Measurements from ENCODE around the gene SLC6A13. TPM values are rescaled to one million over a fixed set of nuclear protein-coding genes. Genes with fewer than 3 reads are reported as not detected.
"Not testable (repeated sequence)": the region's sequence is repeated elsewhere in the genome, so short reads cannot be mapped to it uniquely, and the experiment has no call there.

Gene SLC6A13
- total RNA-seq, 1 experiment from 2014 or later: 0.72 TPM

DNA sequence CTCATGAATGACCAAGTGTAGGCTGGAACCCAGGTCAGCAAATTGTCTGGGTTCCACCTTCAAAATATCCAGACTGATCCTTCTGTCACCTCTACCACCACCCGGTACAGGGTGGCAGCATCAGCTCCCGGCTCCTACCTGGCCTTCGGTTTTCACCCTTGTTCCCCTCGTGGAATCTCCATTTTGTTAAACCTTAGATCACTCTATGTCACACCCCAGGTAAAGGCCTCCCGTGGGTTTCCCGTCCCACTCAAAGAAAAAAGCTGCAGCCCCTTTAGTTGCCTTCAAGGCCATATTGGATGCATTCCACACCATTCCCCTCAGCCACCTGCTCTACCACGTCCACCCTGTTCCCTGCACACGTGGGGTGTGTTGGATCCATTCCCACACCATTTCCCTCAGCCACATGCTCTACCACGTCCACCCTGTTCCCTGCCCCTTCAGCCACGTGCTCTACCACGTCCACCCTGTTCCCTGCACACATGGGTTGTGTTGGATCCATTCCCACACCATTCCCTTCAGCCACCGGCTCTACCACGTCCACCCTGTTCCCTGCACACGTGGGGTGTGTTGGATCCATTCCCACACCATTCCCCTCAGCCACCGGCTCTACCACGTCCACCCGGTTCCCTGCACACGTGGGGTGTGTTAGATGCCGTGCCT, 23.8 kb downstream of the SLC6A13 start:
- TF ChIP-seq, protein P1, sequence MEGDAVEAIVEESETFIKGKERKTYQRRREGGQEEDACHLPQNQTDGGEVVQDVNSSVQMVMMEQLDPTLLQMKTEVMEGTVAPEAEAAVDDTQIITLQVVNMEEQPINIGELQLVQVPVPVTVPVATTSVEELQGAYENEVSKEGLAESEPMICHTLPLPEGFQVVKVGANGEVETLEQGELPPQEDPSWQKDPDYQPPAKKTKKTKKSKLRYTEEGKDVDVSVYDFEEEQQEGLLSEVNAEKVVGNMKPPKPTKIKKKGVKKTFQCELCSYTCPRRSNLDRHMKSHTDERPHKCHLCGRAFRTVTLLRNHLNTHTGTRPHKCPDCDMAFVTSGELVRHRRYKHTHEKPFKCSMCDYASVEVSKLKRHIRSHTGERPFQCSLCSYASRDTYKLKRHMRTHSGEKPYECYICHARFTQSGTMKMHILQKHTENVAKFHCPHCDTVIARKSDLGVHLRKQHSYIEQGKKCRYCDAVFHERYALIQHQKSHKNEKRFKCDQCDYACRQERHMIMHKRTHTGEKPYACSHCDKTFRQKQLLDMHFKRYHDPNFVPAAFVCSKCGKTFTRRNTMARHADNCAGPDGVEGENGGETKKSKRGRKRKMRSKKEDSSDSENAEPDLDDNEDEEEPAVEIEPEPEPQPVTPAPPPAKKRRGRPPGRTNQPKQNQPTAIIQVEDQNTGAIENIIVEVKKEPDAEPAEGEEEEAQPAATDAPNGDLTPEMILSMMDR (IDR thresholded peaks at IDR 0.05; ENCODE audit: unreplicated experiment): no peak
- no peaks in the 10 kb centered on the region for H3K4me1 Mint-ChIP-seq (ENCODE audit: insufficient read depth, unreplicated experiment)
- H3K27me3 Mint-ChIP-seq (ENCODE audit: insufficient read depth, unreplicated experiment): peaks cover 31% of the 10 kb centered on the region
- no TSS peak for BruUV-seq (replicated peaks)
- H3K36me3 Mint-ChIP-seq (ENCODE audit: insufficient read depth, unreplicated experiment): no peaks in the 10 kb centered on the region
- intact Hi-C loops (cut with micrococcal nuclease): no loop called here
- H3K27ac Mint-ChIP-seq (ENCODE audit: low read depth, unreplicated experiment): no peak overlapping the region
- H3K4me3 Mint-ChIP-seq (ENCODE audit: unreplicated experiment): no peak overlapping the region
- DNase-seq (ENCODE audit: unreplicated experiment): no peak
- ChIA-PET POLR2A (no interaction called here), CTCF (no interaction called here)
- peaks cover 26% of the 10 kb centered on the region for H3K9me3 Mint-ChIP-seq (ENCODE audit: unreplicated experiment)

DNA sequence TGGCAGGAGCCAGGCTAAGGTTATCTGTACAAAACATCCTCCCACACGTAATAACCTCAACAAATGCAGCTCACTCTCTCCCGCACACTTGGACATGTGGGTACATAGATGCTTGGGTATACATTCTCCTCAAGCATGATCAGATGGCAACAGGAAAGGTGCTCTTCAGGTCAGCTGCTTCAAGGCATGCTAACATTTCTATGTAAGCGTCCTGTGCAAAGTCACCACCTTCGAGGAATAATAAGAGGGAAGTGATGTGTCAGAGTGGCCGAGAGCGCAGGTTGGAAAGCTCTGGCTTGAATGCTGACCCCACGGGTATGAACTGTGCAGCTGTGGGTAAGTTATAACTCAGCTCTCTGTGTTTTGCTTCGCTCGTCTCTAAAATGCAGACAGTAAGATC, 24.5 kb downstream of the SLC6A13 start:
- TF ChIP-seq, protein P1 (IDR thresholded peaks at IDR 0.05; ENCODE audit: unreplicated experiment): no peak
- H3K36me3 Mint-ChIP-seq (ENCODE audit: insufficient read depth, unreplicated experiment): no peaks in the 10 kb centered on the region
- DNase-seq (ENCODE audit: unreplicated experiment): no peak
- intact Hi-C loops (cut with micrococcal nuclease): no loop called here
- ChIA-PET CTCF (no interaction called here), POLR2A (interaction anchor here (1.1 kb wide), 1 partner anchor 10 kb away, joined by 3 read pairs; no protein-coding TSS in a partner anchor)
- H3K4me3 Mint-ChIP-seq (ENCODE audit: unreplicated experiment): no peak overlapping the region
- no TSS peak for BruUV-seq (replicated peaks)
- peaks cover 26% of the 10 kb centered on the region for H3K27me3 Mint-ChIP-seq (ENCODE audit: insufficient read depth, unreplicated experiment)
- no peak overlapping the region for H3K27ac Mint-ChIP-seq (ENCODE audit: low read depth, unreplicated experiment)
- no peaks in the 10 kb centered on the region for H3K4me1 Mint-ChIP-seq (ENCODE audit: insufficient read depth, unreplicated experiment)
- peaks cover 26% of the 10 kb centered on the region for H3K9me3 Mint-ChIP-seq (ENCODE audit: unreplicated experiment)

DNA sequence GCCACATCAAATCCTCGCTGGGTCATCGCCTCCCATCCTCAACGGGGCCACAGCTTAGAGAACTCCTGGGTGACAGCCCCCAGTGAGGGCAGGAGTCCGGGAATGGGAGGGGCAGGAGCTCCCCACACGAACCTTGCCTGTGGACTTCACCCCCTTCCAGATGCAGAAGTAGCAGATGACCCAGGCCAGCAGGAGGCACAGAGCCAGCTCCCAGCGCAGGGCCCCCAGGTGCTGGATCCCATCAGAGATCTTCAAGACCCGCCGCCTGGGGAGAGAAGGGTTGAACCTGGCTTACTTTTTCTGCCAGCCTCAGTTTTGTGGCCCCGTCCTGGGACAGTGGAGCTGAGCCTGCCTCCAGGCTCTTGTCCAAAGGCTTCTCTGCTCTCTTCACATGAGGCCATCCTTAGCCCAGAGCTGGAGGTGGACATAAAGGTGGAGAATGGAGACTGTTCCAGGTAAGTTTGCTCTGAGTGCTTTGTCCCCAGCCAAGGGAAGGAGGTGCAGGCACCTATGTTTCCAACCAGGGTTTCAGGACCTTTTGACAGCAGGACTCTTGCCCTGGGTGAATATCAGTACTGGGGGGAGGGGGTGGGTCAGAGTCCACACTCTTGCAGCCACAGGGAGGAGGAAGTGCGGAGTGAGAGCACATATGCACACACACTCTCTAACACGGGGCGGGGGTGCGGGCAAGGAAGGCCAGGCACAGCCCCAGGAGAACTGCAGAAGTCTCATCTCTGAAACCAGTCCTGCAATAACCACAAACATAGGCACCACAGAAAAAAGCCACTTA, 25.4 kb downstream of the SLC6A13 start:
- Mint-ChIP-seq H3K4me1 (ENCODE audit: insufficient read depth, unreplicated experiment) (no peaks in the 10 kb centered on the region), H3K4me3 (ENCODE audit: unreplicated experiment) (no peak overlapping the region), H3K27me3 (ENCODE audit: insufficient read depth, unreplicated experiment) (peaks cover 26% of the 10 kb centered on the region), H3K9me3 (ENCODE audit: unreplicated experiment) (peaks cover 26% of the 10 kb centered on the region), H3K36me3 (ENCODE audit: insufficient read depth, unreplicated experiment) (no peaks in the 10 kb centered on the region), H3K27ac (ENCODE audit: low read depth, unreplicated experiment) (no peak overlapping the region)
- intact Hi-C loops (cut with micrococcal nuclease): no loop called here
- ChIA-PET CTCF (no interaction called here), POLR2A (interaction anchor here (1.1 kb wide), 1 partner anchor 11 kb away, joined by 3 read pairs; no protein-coding TSS in a partner anchor)
- no peak for DNase-seq (ENCODE audit: unreplicated experiment)
- TF ChIP-seq, protein P1 (IDR thresholded peaks at IDR 0.05; ENCODE audit: unreplicated experiment): no peak
- BruUV-seq (replicated peaks): no TSS peak

DNA sequence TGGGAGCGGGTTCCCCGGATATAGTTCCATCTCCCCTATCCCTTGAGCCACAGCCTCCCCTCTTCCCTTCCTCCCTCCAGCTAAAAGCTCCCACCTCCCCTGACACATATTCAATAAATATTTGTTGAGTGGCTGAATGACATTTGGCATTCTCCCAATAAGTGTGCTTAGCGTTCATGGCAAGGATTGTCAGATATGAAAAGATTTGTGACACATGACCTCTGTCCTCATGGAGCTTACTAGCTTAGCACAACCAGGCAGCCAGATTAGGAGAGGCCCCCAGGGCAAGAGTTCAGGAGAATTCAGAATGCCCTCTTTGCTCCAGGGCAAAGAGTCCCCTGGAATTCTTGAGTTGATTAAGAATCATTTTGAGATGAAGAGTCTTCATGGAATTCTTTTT, 26.2 kb downstream of the SLC6A13 start:
- H3K4me1 Mint-ChIP-seq (ENCODE audit: insufficient read depth, unreplicated experiment): no peaks in the 10 kb centered on the region
- TF ChIP-seq, protein P1 (IDR thresholded peaks at IDR 0.05; ENCODE audit: unreplicated experiment): no peak
- BruUV-seq (replicated peaks): no TSS peak

DNA sequence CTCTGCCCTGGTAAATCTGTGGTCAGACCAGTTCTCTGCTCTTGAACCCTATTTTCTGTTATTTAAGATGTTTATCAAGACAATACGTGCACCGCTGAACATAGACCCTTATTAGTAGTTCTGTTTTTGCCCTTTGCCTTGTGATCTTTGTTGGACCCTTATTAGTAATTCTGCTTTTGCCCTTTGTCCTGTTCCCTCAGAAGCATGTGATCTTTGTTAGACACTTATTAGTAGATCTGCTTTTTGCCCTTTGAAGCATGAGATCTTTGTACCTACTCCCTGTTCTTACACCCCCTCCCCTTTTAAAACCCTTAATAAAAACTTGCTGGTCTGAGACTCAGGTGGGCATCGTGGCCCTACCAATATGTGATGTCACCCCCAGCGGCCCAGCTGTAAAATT, 26.7 kb downstream of the SLC6A13 start:
- intact Hi-C loops (cut with micrococcal nuclease); H3K27ac Mint-ChIP-seq (ENCODE audit: low read depth, unreplicated experiment); H3K4me3 Mint-ChIP-seq (ENCODE audit: unreplicated experiment); BruUV-seq (replicated peaks); H3K4me1 Mint-ChIP-seq (ENCODE audit: insufficient read depth, unreplicated experiment); CTCF ChIA-PET; POLR2A ChIA-PET; H3K36me3 Mint-ChIP-seq (ENCODE audit: insufficient read depth, unreplicated experiment); DNase-seq (ENCODE audit: unreplicated experiment): not testable (repeated sequence)
- peaks cover 26% of the 10 kb centered on the region for H3K9me3 Mint-ChIP-seq (ENCODE audit: unreplicated experiment)
- peaks cover 26% of the 10 kb centered on the region for H3K27me3 Mint-ChIP-seq (ENCODE audit: insufficient read depth, unreplicated experiment)

More for the DNA sequence above, 26.2 kb downstream of the SLC6A13 start:
- ChIA-PET CTCF (no interaction called here), POLR2A (no interaction called here)
- intact Hi-C loops (cut with micrococcal nuclease): no loop called here
- no peaks in the 10 kb centered on the region for H3K36me3 Mint-ChIP-seq (ENCODE audit: insufficient read depth, unreplicated experiment)
- H3K27ac Mint-ChIP-seq (ENCODE audit: low read depth, unreplicated experiment): no peak overlapping the region
- peaks cover 27% of the 10 kb centered on the region for H3K27me3 Mint-ChIP-seq (ENCODE audit: insufficient read depth, unreplicated experiment)
- peaks cover 26% of the 10 kb centered on the region for H3K9me3 Mint-ChIP-seq (ENCODE audit: unreplicated experiment)
- no peak overlapping the region for H3K4me3 Mint-ChIP-seq (ENCODE audit: unreplicated experiment)
- no peak for DNase-seq (ENCODE audit: unreplicated experiment)

Data from MCF 10A (cell line).